K562 (cell line): ENCODE results near the gene SHC1. TPM values are rescaled to one million over a fixed set of nuclear protein-coding genes. Genes with fewer than 3 reads are reported as not detected.
A peak's percentile ranks its signal among the peaks of the same experiment; 100 is the strongest.

Experiments
- DACH1 ChIP-seq: fragments of 450-650 bp; IDR thresholded peaks from 2 replicates; pipeline ENCODE4 v1.6.1; 2018; ENCODE audit not compliant: partially characterized antibody
- EGR1 ChIP-seq: fragments of 450-650 bp; conservative IDR thresholded peaks from 2 replicates; pipeline ENCODE4 v1.6.1; 2017; ENCODE audit warnings: mild to moderate bottlenecking
- ETV1 ChIP-seq: fragments of 450-650 bp; conservative IDR thresholded peaks from 2 replicates; pipeline ENCODE4 v1.6.1; 2016; ENCODE audit warnings: missing genetic modification characterization, control low read depth, low read depth, missing compliant biosample characterization
- EZH2 ChIP-seq: IDR thresholded peaks from 2 replicates; pipeline ENCODE4 v1.6.1; 2012; ENCODE audit warnings: low read depth, mild to moderate bottlenecking, inconsistent platforms, low read length, borderline replicate concordance
- HIVEP1 ChIP-seq: fragments of 250-450 bp; sonication (Bioruptor Pico); IDR thresholded peaks from 2 replicates; pipeline ENCODE4 v1.4.0; 2020; ENCODE audit warnings: mild to moderate bottlenecking
- HNRNPLL ChIP-seq: fragments of 200-400 bp; formaldehyde crosslinking; IDR thresholded peaks from 2 replicates; pipeline ENCODE4 v1.6.1; 2017; ENCODE audit warnings: low read length, low read depth, mild to moderate bottlenecking; ENCODE audit not compliant: poor library complexity, severe bottlenecking
- LARP7 ChIP-seq: fragments of 450-650 bp; IDR thresholded peaks from 2 replicates; pipeline ENCODE4 v1.6.1; 2016
- NFATC3 ChIP-seq: fragments of 450-650 bp; IDR thresholded peaks from 2 replicates; pipeline ENCODE4 v1.6.1; 2017; ENCODE audit warnings: mild to moderate bottlenecking
- PKNOX1 ChIP-seq: fragments of 450-650 bp; IDR thresholded peaks from 2 replicates; pipeline ENCODE4 v1.6.1; 2016
- POLR2B ChIP-seq: fragments of 450-650 bp; IDR thresholded peaks from 2 replicates; pipeline ENCODE4 v1.6.1; 2018; ENCODE audit warnings: low read depth; ENCODE audit not compliant: partially characterized antibody
- PRMT5 ChIP-seq: sonication (generic); formaldehyde crosslinking; IDR thresholded peaks from 2 replicates; pipeline ENCODE4 v1.5.0; 2020; ENCODE audit warnings: missing genetic modification reagents
- PTTG1 ChIP-seq: fragments of 450-650 bp; IDR thresholded peaks from 2 replicates; pipeline ENCODE4 v1.6.1; 2016; ENCODE audit warnings: low read depth, mild to moderate bottlenecking, missing genetic modification characterization, missing compliant biosample characterization
- SMARCB1 ChIP-seq: IDR thresholded peaks from 2 replicates; pipeline ENCODE4 v1.6.1; 2011; ENCODE audit warnings: improper control_type of control experiment, low read depth; ENCODE audit not compliant: insufficient read length
- SNIP1 ChIP-seq: fragments of 450-650 bp; IDR thresholded peaks from 2 replicates; pipeline ENCODE4 v1.7.1; 2017; ENCODE audit warnings: low read depth, mild to moderate bottlenecking
- ZNF263 ChIP-seq: sonication (generic); formaldehyde crosslinking; IDR thresholded peaks from 2 replicates; pipeline ENCODE4 v1.8.0; 2022; ENCODE audit warnings: mild to moderate bottlenecking, missing genetic modification reagents, borderline replicate concordance
- ZNF316 ChIP-seq: fragments of 450-650 bp; IDR thresholded peaks from 2 replicates; pipeline ENCODE4 v1.6.1; 2016
- ZNF431 ChIP-seq: sonication (generic); formaldehyde crosslinking; IDR thresholded peaks from 2 replicates; pipeline ENCODE4 v1.8.0; 2022; ENCODE audit warnings: mild to moderate bottlenecking, missing genetic modification reagents
- ZNF785 ChIP-seq: fragments of 250-450 bp; sonication (Bioruptor Pico); IDR thresholded peaks from 2 replicates; pipeline ENCODE4 v1.4.0; 2020; ENCODE audit warnings: mild to moderate bottlenecking
- polyA plus RNA-seq, 8 experiments: library from polyadenylated mRNA; depleted of rRNA in 4 of 8; stranded (reverse) in 5 of 8; unstranded in 3 of 8; fragments of >200 nt; fragmentation: Nextera tagmentation in 2 of 8; fragmentation: Illumina TruSeq in 1 of 8; extraction: Ambion mirVana in 2 of 8; extraction: Trizol in 1 of 8; gene quantifications; 2 replicates each; pipeline versions ENCODE4 v1.2.1 to v1.2.3, GENCODE V29; 2011 to 2014; ENCODE audit warnings: inconsistent platforms in 1 of 8, missing spikeins in 1 of 8
- total RNA-seq, 7 experiments: library from RNA; depleted of rRNA in 6 of 7; stranded (reverse); fragments of >200 nt in 6 of 7; fragmentation: Illumina TruSeq in 2 of 7; extraction: Trizol in 2 of 7; gene quantifications; 2 replicates each; pipeline versions ENCODE4 v1.2.1 to v1.2.3, GENCODE V29; 2011 to 2021; ENCODE audit warnings: low replicate concordance in 1 of 7
- TF ChIP-seq, protein P1 (sequence below): fragments of 450-650 bp; IDR thresholded peaks from 2 replicates; pipeline ENCODE4 v1.6.1; 2014; ENCODE audit warnings: low read depth, mild to moderate bottlenecking, moderate library complexity, borderline replicate concordance
- TF ChIP-seq, protein P2 (sequence below), 2 experiments: fragments of 450-650 bp in 1 of 2; IDR thresholded peaks; 2 replicates each; pipeline ENCODE4 v1.6.1; 2011 to 2017; ENCODE audit warnings: low read depth in 2 of 2, antibody characterized with exemption in 1 of 2, borderline replicate concordance in 1 of 2, low read length in 1 of 2, mild to moderate bottlenecking in 1 of 2, mixed read lengths in 1 of 2; ENCODE audit not compliant: control insufficient read depth in 1 of 2

Gene SHC1
- total and polyA plus RNA-seq, 9 of the 15 experiments (the other 6 are each of a cell fraction or from before 2014, with no cell fraction given): 4.1 to 113 (median 51.9) TPM

GRCh38 chr1:154973344-154974101 is 3.0 kb upstream of the SHC1 start (continued):
- TF ChIP-seq, protein P1, sequence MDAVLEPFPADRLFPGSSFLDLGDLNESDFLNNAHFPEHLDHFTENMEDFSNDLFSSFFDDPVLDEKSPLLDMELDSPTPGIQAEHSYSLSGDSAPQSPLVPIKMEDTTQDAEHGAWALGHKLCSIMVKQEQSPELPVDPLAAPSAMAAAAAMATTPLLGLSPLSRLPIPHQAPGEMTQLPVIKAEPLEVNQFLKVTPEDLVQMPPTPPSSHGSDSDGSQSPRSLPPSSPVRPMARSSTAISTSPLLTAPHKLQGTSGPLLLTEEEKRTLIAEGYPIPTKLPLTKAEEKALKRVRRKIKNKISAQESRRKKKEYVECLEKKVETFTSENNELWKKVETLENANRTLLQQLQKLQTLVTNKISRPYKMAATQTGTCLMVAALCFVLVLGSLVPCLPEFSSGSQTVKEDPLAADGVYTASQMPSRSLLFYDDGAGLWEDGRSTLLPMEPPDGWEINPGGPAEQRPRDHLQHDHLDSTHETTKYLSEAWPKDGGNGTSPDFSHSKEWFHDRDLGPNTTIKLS: peak; percentile 21; the same call in 1 of the 2 replicates
- TF ChIP-seq HNRNPLL (peak; percentile 83), ZNF785 (CRISPR knock-in tag) (no peak), ETV1 (tag) (no peak), PKNOX1 (peak; percentile 80), DACH1 (peak; percentile 84), ZNF263 (CRISPR knock-in tag) (peak; percentile 34; the same call in 1 of the 2 replicates), PRMT5 (CRISPR knock-in tag) (no peak), EZH2 (no peak), EGR1 (no peak), SNIP1 (peak; percentile 55), SMARCB1 (no peak), PTTG1 (tag) (no peak), LARP7 (0 out of 2 replicates have a peak, but pooled peaks have one; percentile 14), ZNF316 (peak; percentile 1; the same call in 1 of the 2 replicates), ZNF431 (CRISPR knock-in tag) (no peak), POLR2B (peak; percentile 91), HIVEP1 (CRISPR knock-in tag) (no peak), NFATC3 (peak; percentile 49; the same call in 1 of the 2 replicates)
- TF ChIP-seq, protein P2, sequence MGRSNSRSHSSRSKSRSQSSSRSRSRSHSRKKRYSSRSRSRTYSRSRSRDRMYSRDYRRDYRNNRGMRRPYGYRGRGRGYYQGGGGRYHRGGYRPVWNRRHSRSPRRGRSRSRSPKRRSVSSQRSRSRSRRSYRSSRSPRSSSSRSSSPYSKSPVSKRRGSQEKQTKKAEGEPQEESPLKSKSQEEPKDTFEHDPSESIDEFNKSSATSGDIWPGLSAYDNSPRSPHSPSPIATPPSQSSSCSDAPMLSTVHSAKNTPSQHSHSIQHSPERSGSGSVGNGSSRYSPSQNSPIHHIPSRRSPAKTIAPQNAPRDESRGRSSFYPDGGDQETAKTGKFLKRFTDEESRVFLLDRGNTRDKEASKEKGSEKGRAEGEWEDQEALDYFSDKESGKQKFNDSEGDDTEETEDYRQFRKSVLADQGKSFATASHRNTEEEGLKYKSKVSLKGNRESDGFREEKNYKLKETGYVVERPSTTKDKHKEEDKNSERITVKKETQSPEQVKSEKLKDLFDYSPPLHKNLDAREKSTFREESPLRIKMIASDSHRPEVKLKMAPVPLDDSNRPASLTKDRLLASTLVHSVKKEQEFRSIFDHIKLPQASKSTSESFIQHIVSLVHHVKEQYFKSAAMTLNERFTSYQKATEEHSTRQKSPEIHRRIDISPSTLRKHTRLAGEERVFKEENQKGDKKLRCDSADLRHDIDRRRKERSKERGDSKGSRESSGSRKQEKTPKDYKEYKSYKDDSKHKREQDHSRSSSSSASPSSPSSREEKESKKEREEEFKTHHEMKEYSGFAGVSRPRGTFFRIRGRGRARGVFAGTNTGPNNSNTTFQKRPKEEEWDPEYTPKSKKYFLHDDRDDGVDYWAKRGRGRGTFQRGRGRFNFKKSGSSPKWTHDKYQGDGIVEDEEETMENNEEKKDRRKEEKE (IDR thresholded peaks at IDR 0.05; ENCODE audit: borderline replicate concordance in 1 of 2, control insufficient read depth in 1 of 2, low read depth in 2 of 2, low read length in 1 of 2): 0 out of 4 replicates have a peak, but pooled peaks of 1 of the 2 experiments have one; percentile 29
